Measurements from ENCODE around the gene LRFN3. TPM values are rescaled to one million over a fixed set of nuclear protein-coding genes. Genes with fewer than 3 reads are reported as not detected.

LRFN3 gene
- total RNA-seq, 1 donor from 2014 or later: 21.0 TPM

DNA sequence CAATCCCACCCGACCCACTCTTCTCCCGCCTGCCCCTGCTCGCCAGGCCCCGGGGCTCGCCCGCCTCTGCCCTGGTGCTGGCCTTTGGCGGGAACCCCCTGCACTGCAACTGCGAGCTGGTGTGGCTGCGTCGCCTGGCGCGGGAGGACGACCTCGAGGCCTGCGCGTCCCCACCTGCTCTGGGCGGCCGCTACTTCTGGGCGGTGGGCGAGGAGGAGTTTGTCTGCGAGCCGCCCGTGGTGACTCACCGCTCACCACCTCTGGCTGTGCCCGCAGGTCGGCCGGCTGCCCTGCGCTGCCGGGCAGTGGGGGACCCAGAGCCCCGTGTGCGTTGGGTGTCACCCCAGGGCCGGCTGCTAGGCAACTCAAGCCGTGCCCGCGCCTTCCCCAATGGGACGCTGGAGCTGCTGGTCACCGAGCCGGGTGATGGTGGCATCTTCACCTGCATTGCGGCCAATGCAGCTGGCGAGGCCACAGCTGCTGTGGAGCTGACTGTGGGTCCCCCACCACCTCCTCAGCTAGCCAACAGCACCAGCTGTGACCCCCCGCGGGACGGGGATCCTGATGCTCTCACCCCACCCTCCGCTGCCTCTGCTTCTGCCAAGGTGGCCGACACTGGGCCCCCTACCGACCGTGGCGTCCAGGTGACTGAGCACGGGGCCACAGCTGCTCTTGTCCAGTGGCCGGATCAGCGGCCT is 4.1 kb downstream of the LRFN3 start:
- peaks cover 17% of the 10 kb centered on the region for H3K36me3 Mint-ChIP-seq (ENCODE audit: low read depth)
- no peak for TF ChIP-seq CTCF (IDR thresholded peaks at IDR 0.05)
- no peaks in the 10 kb centered on the region for H3K27me3 Mint-ChIP-seq (ENCODE audit: low read depth)
- H3K4me1 Mint-ChIP-seq (ENCODE audit: low read depth): peaks cover 34% of the 10 kb centered on the region
- H3K4me3 Mint-ChIP-seq (ENCODE audit: unreplicated experiment): no peak overlapping the region
- H3K27ac Mint-ChIP-seq (ENCODE audit: unreplicated experiment): no peak overlapping the region
- no peaks in the 10 kb centered on the region for H3K9me3 Mint-ChIP-seq (ENCODE audit: low read depth)
- DNase-seq (ENCODE audit: low spot score): no peak

DNA sequence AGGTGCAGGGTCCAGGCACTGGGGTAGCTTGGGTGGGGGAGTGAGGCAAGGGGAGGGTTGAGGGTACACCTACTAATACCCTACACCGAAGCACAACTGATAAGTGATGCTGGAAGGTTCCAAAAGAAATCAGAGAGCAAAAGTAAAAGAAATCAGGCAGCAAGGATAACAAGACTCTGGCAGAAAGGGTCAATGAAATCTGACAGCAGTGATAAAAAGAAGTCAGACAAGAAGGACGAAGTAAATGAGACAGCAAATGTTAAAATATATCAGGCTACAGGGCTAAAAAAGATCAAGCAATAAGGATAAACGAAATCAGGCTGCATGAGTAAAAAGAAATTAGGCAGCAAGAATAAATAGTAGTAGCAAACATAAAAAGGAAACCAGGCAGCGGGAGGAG is 4.7 kb downstream of the LRFN3 start:
- Mint-ChIP-seq H3K27ac (ENCODE audit: unreplicated experiment) (no peak overlapping the region), H3K4me3 (ENCODE audit: unreplicated experiment) (no peak overlapping the region), H3K9me3 (ENCODE audit: low read depth) (no peaks in the 10 kb centered on the region), H3K27me3 (ENCODE audit: low read depth) (no peaks in the 10 kb centered on the region), H3K36me3 (ENCODE audit: low read depth) (peaks cover 18% of the 10 kb centered on the region), H3K4me1 (ENCODE audit: low read depth) (peaks cover 28% of the 10 kb centered on the region)
- TF ChIP-seq CTCF (IDR thresholded peaks at IDR 0.05): no peak
- no peak for DNase-seq (ENCODE audit: low spot score)

DNA sequence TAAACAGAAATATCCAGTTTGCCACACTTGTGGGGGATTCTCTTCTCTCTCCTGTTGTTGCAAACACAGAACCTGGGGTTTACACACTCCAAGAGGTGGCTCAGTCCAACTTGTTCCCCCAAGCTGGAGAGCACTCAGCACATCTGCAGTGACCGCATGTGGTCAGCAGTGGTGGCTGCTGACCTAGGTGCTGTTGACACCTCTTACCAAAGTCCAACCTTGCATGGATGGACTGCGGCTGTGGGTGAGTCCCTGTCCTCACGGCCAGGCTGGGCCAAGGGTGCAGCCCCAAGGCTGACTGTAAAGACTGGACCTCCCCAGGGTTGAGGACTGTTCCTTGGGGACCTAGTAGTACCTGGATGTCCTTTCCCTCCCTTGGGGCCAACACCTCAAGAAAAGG is 6.1 kb downstream of the LRFN3 start:
- Mint-ChIP-seq H3K4me3 (ENCODE audit: unreplicated experiment) (no peak overlapping the region), H3K27me3 (ENCODE audit: low read depth) (no peaks in the 10 kb centered on the region), H3K36me3 (ENCODE audit: low read depth) (peaks cover 18% of the 10 kb centered on the region), H3K27ac (ENCODE audit: unreplicated experiment) (no peak overlapping the region), H3K9me3 (ENCODE audit: low read depth) (no peaks in the 10 kb centered on the region), H3K4me1 (ENCODE audit: low read depth) (peaks cover 21% of the 10 kb centered on the region)
- no peak for TF ChIP-seq CTCF (IDR thresholded peaks at IDR 0.05)
- no peak for DNase-seq (ENCODE audit: low spot score)

- no peaks in the 10 kb centered on the region for H3K27me3 Mint-ChIP-seq (ENCODE audit: low read depth)
- no peaks in the 10 kb centered on the region for H3K9me3 Mint-ChIP-seq (ENCODE audit: low read depth)
- no peak overlapping the region for H3K4me3 Mint-ChIP-seq (ENCODE audit: unreplicated experiment)
- TF ChIP-seq CTCF (IDR thresholded peaks at IDR 0.05): no peak
- peaks cover 18% of the 10 kb centered on the region for H3K36me3 Mint-ChIP-seq (ENCODE audit: low read depth)
- no peak overlapping the region for H3K27ac Mint-ChIP-seq (ENCODE audit: unreplicated experiment)
- H3K4me1 Mint-ChIP-seq (ENCODE audit: low read depth): peaks cover 7% of the 10 kb centered on the region
- no peak for DNase-seq (ENCODE audit: low spot score)
Measured at GRCh38 chr19:35943321-35944301, 7.4 kb downstream of the LRFN3 start.

DNA sequence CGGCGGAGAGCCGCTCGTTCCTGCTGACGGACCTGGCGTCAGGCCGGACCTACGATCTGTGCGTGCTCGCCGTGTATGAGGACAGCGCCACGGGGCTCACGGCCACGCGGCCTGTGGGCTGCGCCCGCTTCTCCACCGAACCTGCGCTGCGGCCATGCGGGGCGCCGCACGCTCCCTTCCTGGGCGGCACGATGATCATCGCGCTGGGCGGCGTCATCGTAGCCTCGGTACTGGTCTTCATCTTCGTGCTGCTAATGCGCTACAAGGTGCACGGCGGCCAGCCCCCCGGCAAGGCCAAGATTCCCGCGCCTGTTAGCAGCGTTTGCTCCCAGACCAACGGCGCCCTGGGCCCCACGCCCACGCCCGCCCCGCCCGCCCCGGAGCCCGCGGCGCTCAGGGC is 8.4 kb downstream of the LRFN3 start:
- Mint-ChIP-seq H3K9me3 (ENCODE audit: low read depth) (no peaks in the 10 kb centered on the region), H3K27ac (ENCODE audit: unreplicated experiment) (no peak overlapping the region), H3K4me1 (ENCODE audit: low read depth) (no peaks in the 10 kb centered on the region), H3K36me3 (ENCODE audit: low read depth) (peaks cover 15% of the 10 kb centered on the region), H3K27me3 (ENCODE audit: low read depth) (no peaks in the 10 kb centered on the region), H3K4me3 (ENCODE audit: unreplicated experiment) (no peak overlapping the region)
- TF ChIP-seq CTCF (IDR thresholded peaks at IDR 0.05): no peak
- DNase-seq (ENCODE audit: low spot score): no peak
